ENCODE results near the gene SPPL2B.

GRCh38 chr19:2291185-2291751, 37.2 kb upstream of the SPPL2B start:
- TF ChIP-seq POLR2A (IDR thresholded peaks at IDR 0.05) = no peak
- no peak for TF ChIP-seq EP300 (IDR thresholded peaks at IDR 0.05)
- TF ChIP-seq CTCF (IDR thresholded peaks at IDR 0.05) = peak in 3 of 6 experiments; percentile 10 to 36 (median 20)
- TF ChIP-seq POLR2AphosphoS5 (IDR thresholded peaks at IDR 0.05) = no peak

Measured in upper lobe of left lung (tissue), 4 donors.